Progenitor cell of endocrine pancreas (in vitro differentiated cells): ENCODE data around the gene PHOSPHO2. TPM values are rescaled to one million over a fixed set of nuclear protein-coding genes. Genes with fewer than 3 reads are reported as not detected.

Source experiments
- DNase-seq: peaks from one replicate; pipeline ENCODE4 v3.0.0; 2021; ENCODE audit warnings: low spot score; ENCODE audit not compliant: unreplicated experiment
- H3K27ac Mint-ChIP-seq: 2 replicates; pipeline ENCODE4 v1.8.0; 2021; ENCODE audit warnings: mild to moderate bottlenecking, moderate library complexity, mixed read lengths
- H3K27me3 Mint-ChIP-seq: 2 replicates; pipeline ENCODE4 v1.8.0; 2021; ENCODE audit warnings: mixed read lengths
- H3K36me3 Mint-ChIP-seq: 2 replicates; pipeline ENCODE4 v1.8.0; 2022; ENCODE audit warnings: mixed read lengths; ENCODE audit not compliant: insufficient read depth
- H3K4me1 Mint-ChIP-seq: 2 replicates; pipeline ENCODE4 v1.8.0; 2021; ENCODE audit warnings: low read depth, mixed read lengths
- H3K4me3 Mint-ChIP-seq: 2 replicates; pipeline ENCODE4 v1.8.0; 2021; ENCODE audit warnings: low read depth, mild to moderate bottlenecking, moderate library complexity, mixed read lengths
- H3K9me3 Mint-ChIP-seq: 2 replicates; pipeline ENCODE4 v1.8.0; 2021; ENCODE audit warnings: low read depth, mixed read lengths
- total RNA-seq: library from RNA; stranded (reverse); gene quantifications from 2 replicates; pipeline ENCODE4 v1.2.1, GENCODE V29; 2021
- TF ChIP-seq, protein P1 (sequence below): fragments of 200-600 bp; sonication (generic); IDR thresholded peaks from one replicate; pipeline ENCODE4 v1.5.0; 2021; ENCODE audit warnings: antibody characterized with exemption, mild to moderate bottlenecking; ENCODE audit not compliant: unreplicated experiment

PHOSPHO2 gene
- total RNA-seq, 1 donor from 2014 or later: 17.3 TPM

- Mint-ChIP-seq H3K27ac (no peak overlapping the region), H3K4me3 (no peak overlapping the region), H3K4me1 (no peaks in the 10 kb centered on the region), H3K36me3 (peaks cover 37% of the 10 kb centered on the region), H3K27me3 (no peaks in the 10 kb centered on the region), H3K9me3 (no peaks in the 10 kb centered on the region)
- TF ChIP-seq, protein P1, sequence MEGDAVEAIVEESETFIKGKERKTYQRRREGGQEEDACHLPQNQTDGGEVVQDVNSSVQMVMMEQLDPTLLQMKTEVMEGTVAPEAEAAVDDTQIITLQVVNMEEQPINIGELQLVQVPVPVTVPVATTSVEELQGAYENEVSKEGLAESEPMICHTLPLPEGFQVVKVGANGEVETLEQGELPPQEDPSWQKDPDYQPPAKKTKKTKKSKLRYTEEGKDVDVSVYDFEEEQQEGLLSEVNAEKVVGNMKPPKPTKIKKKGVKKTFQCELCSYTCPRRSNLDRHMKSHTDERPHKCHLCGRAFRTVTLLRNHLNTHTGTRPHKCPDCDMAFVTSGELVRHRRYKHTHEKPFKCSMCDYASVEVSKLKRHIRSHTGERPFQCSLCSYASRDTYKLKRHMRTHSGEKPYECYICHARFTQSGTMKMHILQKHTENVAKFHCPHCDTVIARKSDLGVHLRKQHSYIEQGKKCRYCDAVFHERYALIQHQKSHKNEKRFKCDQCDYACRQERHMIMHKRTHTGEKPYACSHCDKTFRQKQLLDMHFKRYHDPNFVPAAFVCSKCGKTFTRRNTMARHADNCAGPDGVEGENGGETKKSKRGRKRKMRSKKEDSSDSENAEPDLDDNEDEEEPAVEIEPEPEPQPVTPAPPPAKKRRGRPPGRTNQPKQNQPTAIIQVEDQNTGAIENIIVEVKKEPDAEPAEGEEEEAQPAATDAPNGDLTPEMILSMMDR: no peak
- no peak for DNase-seq
Measured at GRCh38 chr2:169746240-169746639, 52.0 kb downstream of the PHOSPHO2 start.

DNA sequence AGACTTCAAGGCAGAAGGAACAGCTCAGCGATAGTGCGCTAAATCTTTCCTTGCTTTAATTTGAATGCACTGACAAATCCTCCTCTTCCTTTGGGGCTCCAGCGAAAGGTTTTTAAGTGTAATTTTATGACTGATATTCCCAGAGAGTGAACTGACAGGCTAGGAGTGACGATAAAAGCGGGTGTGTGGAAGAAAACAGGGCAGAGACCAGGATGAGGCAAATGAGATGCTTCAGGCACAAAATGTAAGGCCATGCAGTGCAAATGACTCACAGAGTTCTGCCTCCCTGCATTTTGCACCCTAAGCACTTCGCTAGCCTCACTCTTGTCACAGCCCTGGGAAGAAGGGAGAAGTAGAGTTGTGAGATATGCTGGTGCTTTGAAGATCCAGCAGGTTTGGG lies 54.0 kb downstream of the PHOSPHO2 start:
- Mint-ChIP-seq H3K27me3 (no peaks in the 10 kb centered on the region), H3K9me3 (no peaks in the 10 kb centered on the region), H3K27ac (no peak overlapping the region), H3K4me1 (no peaks in the 10 kb centered on the region), H3K36me3 (peaks cover 33% of the 10 kb centered on the region), H3K4me3 (no peak overlapping the region)
- no peak for DNase-seq
- TF ChIP-seq, protein P1: no peak

Other genes starting within 250 kb of the PHOSPHO2 start
- gene BBS5, start 215.0 kb upstream of the PHOSPHO2 start, total RNA-seq: 8.2 and 8.3 TPM in 2 replicates
- gene KLHL41, start 184.8 kb upstream of the PHOSPHO2 start, total RNA-seq: 0.36 and 0.42 TPM in 2 replicates
- 45.7 and 46.4 TPM in 2 replicates for gene FASTKD1, start 120.6 kb upstream of the PHOSPHO2 start, total RNA-seq
- gene PPIG, start 110.1 kb upstream of the PHOSPHO2 start, total RNA-seq: 62.1 and 66.5 TPM in 2 replicates
- gene CFAP210, start 64 bp upstream of the PHOSPHO2 start, total RNA-seq: 1.2 and 1.6 TPM in 2 replicates
- 50.1 and 56.9 TPM in 2 replicates for gene KLHL23, start 39.4 kb downstream of the PHOSPHO2 start, total RNA-seq
- 139 and 141 TPM in 2 replicates for gene SSB, start 104.4 kb downstream of the PHOSPHO2 start, total RNA-seq
- 42.3 and 43.3 TPM in 2 replicates for gene METTL5, start 130.4 kb downstream of the PHOSPHO2 start, total RNA-seq
- 36.9 and 41.5 TPM in 2 replicates for gene UBR3, start 133.0 kb downstream of the PHOSPHO2 start, total RNA-seq